ENCODE measurements around the gene SRSF9. TPM values are rescaled to one million over a fixed set of nuclear protein-coding genes. Genes with fewer than 3 reads are reported as not detected.

Gene SRSF9
- total RNA-seq, 1 experiment from 2014 or later, result 280 TPM

DNA sequence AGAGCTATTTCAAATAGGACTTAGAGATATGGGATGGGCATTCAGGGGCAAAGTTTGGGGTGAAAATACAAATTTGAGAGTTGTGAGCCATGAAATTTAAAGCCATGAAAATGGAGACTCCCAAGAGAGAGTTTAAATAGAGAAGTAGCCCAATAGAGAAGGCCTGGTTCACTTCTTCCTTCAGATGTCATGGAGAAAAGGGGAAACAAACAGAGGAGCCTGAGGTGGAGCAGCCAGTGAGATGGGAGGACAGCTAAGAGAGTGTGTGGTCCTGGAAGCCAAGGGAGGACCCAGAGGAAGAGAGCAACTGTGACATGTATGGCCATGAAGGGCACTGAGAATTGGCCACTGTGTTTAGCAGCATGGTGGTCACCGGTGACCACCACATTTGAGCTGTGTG, 14.1 kb upstream of the SRSF9 start:
- DNase-seq (ENCODE audit: low read depth), result no peak

DNA sequence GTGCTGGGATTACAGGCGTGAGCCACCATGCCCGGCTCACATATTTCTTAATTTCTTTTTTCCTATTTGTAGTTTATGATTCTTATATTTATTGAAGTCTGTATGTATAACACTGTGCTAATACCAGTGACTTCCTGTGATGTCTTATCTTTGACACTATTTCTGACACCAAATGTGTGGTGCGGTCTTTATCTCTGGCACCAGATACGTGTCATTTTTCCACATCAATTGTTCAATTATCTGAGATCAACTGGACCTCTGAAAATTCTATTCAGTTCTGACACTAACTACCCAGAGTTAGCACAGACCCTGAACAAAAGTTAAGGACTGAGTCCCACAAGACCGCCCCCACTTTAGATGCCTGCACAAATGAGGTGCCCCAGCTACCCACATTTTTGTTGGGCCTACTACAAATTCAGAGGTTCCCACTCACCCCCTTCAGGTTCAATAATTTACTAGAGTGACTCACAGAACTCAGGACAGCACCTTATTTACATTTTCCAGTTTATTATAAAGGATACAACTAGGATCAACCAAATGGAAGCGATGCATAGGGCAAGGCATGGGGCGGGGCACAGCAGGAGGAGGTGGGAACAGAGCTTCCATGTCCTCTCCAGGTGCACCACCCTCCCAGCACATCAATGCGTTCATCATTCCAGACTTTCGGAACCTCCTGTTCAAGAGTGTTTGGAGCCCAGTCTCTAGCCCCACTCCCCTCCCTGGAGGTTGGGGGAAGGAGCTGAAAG, 11.6 kb upstream of the SRSF9 start:
- DNase-seq (ENCODE audit: low read depth), result no peak

DNA sequence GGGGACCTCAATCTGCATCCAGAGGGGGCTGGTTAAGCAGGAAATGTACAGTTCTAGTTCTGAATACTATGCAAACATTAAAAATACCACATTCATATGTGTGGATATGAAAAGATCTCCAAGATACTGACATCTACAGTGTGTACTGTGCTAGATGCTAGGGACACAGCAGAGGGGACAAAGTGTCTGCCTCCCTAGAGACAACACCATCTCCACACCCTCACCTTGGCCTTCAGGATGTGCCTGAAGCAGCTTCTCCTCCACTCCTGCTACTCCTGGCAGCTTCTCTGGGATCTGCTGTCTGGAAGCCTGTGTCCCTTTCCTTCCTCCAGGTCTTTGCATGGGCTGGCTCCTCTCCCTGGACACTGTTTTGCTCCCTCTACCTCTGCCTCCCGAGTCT, 10.7 kb upstream of the SRSF9 start:
- DNase-seq (ENCODE audit: low read depth), result no peak

DNA sequence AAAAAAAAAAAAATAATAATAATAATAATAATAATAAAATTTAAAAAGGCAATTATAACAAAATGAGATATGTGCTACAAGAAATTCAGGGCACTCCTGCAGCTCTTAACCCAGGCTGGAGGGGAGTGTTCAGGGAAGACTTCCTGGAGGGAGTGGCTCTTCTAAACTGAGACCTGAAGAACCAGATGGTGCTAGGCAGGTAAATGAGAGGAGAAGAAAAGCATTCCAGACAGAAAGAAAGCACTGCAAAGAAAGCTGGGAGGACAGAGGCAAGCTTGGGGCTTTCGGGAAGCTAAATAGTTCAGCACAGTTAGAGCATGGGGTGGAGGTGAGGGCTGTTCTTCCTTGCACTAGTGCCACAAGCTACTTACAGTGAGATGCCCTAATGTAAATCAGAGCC, 9.9 kb upstream of the SRSF9 start:
- DNase-seq (ENCODE audit: low read depth), result no peak

DNA sequence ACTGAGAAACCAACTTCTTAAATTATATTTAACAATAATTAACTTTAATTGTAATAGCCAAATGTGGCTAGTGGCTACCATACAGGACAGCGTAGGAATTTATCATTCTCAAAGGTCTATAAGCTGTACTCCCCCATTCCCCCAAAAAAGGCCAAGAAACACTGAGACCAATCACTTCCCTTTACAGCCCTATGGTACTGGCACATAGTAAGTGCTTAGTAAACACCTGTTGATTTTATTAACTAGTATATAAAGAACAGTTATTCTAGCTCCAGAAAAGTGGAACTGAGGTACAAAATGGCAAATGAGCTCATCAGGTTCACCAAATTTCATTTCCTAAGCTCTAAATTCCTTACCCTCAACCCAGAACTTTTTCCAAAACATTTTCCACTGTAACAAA, 6.1 kb upstream of the SRSF9 start:
- DNase-seq (ENCODE audit: low read depth), result no peak

DNA sequence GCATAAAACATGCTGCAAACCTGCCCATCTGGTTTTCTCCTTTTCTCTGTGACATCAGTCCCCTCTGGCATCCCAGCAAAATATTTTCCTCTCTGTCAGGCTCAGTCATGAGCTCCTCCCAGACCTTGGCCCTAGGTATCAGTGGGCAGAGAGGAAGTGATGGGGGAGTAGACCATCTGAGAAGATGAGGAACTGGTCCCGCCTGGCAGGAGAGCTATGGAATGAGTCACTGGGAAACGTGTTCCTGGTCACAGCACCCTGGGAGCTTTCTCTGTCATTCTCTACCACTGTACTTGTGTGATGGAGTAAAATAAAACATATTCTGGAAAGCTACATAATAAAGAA, 5.0 kb upstream of the SRSF9 start:
- DNase-seq (ENCODE audit: low read depth), result peak; percentile 92

DNA sequence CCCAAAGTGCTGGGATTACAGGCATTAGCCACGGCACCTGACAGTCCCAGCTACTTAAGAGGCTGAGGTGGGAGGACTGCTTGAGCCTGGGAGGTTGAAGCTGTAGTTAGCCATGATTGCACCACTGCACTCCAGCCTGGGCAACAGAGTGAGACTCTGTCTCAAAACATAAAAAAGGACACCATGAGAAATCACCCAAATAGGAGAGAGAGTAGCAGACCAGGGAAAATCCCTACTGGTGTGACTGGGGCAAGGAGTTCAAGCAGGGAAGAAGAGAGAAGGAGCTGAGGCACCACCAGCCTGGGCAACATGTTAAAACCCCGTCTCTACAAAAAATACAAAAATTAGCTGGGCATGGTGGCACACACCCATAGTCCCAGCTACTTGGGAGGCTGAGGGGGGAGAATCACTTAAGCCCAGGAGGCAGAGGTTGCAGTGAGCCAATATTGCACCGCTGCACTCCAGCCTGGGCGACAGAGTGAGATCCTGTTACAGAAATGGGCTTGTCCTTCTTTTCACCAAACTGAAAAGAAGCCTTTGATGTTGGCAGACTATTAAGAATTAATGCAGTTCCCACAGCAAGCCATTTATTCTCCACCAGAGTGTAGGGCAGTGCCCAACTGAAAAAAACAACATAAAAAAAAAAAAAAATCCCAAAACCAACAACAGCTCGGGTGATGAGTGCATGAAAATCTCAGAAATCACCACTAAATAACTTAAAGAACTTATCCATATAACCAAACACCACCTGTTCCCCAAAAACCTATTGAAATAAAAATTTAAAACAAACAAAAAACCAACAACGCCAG, 4.5 kb upstream of the SRSF9 start:
- no peak for DNase-seq (ENCODE audit: low read depth)

DNA sequence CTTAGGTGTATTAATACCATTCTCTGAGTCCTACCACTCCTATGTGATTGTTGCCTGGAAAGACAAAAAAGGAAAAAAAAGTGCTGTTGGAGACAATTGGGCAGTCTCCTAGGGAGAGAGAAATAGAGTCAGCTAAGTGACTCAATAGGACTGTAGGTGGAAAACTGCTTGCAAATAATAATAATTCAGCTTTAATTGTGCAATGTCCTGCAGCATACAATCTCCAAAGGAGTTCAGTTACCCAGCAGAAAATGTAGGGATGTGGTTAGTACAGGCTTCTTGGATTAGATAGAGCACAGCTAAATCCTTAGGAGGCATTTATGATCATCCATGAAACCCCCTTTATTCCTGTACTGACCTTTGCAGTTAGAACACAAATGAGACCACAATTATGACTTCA, 3.0 kb upstream of the SRSF9 start:
- DNase-seq (ENCODE audit: low read depth), result no peak

DNA sequence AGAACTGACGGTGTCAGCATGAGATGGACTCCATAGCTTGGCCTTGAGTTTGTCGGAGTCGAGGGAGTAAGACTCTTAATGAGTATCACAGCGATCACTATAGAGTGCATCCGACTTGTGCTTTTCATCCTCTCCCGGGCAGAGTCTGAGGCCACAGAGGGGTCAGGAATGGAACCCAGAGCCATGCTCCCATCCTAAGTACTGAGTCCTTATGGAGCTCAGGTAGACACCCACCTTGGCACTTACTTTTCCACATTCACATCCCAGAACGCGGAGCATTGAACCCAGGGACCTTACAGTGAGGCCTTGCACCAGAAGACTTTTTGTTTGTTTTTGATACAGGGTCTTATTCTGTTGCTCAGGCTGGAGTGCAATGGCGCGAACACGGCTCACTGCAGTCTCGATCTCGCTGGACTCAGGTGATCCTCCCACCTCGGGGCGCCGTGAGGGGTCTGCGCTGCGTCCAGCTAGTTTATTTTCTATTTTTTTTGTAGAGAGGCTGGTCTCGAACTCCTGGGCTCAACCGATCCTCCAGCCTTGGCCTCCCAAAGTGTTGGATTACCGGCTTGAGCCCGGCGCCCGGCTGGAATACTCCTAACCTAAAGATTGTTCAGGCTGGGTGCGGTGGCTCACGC, 719 bp upstream of the SRSF9 start:
- DNase-seq (ENCODE audit: low read depth), result no peak

DNA sequence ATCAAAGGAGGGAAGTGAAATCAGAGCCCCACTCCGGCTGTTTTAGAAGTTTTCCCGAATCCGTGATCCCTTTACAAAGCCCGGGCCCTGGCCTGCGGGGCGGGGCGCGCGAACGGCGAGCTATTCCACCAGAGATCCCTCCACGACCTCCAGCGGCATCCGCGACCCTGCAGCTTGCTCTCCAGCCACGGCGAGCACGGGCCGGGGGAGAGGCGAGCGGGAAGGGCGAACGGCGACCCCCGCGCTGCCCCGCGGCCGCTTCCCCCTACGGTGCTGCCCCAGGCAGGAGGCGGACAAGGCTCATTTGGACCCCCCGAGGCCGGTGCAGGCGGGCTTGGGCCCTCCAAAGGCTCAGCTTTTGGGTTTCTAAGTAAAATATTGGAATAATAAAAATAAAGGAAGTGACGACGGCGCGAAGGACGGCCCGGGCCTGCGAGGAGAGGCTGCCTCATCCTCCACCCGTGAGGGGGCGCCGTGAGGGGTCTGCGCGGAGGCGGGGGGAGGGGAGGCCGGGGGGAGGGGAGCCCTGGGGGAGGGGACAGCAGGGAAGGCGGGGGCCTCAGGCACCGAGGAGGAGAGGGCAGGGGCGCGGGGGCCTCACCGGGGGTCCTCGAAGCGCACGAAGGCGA, 613 bp downstream of the SRSF9 start:
- DNase-seq (ENCODE audit: low read depth), result no peak

DNA sequence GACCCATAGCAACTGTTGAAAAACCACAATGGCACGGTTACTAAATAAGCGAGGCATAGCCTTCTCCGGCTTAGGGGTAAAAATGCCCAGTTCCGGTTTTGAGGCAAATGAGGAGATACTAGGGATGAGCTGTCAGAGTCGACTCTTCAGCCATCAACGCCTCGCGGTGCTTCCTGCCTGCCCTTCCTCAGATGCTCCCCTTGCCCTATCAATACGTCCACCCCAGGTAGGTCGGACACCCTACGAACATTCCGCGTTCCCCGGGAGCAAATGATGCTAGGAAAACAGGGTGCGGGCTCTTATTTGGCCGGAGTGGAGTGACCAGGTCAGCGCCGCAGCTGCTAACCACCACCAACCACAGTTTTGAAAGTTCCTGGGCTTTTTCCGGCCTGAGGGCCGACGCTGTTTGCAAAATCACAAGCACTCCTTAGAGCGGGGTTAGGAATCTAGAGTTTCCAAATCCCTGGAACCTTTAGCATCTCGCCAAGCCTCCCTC, 1.2 kb downstream of the SRSF9 start:
- DNase-seq (ENCODE audit: low read depth), result peak; percentile 49

DNA sequence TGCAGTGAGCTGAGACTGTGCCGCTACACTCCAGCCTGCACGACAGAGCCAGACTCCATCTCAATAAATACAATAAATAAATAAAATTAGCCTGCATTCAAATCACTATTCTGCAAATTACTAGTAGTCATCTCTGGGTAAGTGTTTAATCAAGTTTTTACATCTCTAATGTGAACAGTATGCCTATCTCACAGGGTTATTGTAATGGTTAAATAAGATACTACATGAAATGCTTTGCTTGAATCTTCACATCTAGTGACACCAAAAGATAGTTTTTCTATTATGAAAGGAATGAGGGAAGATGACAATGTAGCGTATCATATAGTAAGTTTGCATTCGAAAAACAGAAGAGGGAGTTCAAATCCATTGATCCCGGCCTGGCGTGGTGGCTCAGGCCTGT, 2.1 kb downstream of the SRSF9 start:
- DNase-seq (ENCODE audit: low read depth), result no peak

DNA sequence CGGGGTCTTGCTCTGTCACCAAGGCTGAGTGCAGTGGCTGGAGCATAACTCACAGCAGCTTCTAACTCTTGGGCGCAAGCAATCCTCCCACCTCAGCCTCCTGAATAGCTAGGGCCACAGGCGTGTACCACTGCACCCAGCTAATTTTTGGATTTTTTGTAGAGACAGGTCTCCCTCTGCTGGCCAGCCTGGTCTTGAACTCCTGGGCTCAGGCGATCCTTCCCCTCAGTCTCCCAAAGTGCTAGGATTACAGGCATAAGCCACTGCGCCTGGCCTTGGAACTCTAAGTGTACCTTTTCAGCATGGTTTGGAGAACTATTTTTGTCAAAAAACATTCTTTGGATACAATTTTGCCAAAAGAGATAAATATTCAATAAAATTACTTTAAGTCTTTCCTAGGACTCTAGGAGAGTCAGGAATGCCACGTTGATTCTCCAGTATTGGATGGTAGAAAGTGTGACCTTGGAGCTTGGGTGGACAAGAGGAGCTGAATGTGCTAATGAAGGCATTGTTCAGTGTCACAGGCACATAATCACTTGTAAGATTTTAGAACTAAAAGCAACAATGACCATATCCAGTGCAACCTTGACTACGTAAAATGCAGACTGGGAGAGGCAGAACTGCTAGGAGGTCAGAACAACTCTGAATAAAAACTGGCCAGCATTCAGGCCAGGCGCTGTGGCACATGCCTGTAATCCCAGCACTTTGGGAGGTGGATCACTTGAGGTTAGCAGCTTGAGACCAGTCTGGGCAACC, 2.8 kb downstream of the SRSF9 start:
- peak; percentile 45 for DNase-seq (ENCODE audit: low read depth)

DNA sequence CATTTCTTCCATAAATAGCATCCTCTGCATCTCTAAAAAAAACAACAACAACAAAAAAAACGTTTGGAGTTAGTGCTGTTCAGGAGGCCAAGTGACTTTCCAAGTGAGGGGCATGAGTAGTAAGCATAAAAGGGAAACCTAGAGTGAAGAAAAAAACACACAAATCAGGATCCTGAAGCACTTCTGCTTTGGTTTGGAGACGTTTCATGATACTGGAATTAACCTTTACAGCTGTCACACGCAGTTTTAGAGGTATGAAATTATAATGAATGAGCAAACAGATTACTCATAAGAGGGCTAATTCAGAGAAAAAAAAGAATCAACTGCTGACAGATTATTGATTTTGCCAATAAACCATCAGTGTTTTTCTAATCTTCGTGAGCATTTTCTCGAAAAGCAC, 3.8 kb downstream of the SRSF9 start:
- no peak for DNase-seq (ENCODE audit: low read depth)

DNA sequence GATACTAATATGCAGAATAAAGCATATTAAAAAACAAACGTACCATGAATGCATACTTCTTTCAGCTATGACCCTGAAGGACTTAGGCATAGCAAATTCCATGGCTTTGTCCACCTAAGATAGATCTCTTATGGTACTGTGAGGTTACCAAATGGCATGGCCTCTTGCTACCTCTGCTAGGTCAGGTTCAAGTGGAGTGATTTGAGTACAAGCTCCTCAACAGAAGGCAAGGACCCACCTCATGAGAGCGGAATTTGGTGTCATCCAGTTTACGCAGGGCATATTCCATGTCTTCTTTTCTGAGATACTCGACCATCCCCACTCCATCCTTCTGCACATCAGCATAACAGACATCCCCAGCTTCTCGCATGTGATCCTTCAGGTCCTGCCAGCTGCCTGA, 5.8 kb downstream of the SRSF9 start:
- no peak for DNase-seq (ENCODE audit: low read depth)

DNA sequence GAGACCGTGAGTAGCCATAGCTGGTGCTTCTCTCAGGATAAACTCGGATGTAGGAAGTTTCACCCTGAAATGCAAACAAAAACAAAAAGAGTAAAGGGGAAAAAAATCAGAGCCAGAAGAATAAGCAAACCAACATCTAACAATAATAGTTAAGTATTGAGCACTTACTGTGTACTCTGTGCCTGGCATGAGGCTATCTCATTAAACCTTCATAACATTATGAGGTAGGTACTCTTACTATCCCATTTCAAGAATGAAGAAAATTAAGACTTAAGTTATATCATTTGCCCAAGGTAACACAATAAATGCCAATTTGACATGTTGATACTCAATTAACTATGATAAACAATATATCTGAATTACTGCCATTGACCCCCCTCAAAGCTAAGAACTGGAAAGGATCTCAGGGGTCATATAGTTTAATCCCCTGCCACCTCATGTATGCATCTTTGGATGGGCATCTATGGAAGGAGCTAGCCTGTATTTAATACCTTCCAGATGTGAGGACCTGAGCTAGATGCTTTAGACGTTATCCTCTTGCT, 7.4 kb downstream of the SRSF9 start:
- DNase-seq (ENCODE audit: low read depth), result no peak

DNA sequence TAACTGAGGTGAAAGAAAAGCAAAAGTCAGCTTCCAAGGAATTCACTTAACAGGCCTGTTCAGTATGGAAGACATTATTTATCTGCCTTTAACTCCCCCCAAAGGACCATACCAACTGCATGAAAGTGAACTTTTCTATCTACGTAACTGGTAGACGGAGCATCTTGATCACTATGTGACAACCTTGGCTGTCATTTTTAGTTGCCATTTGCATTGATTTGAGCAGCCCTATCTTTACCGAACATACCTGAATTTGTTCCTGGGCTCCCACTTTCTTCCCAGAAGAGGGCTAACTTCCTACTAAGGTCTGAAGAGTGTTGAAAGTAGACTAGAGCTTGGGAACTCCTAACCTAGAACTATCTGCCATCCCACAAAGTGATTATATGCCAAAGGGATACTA, 9.4 kb downstream of the SRSF9 start:
- no peak for DNase-seq (ENCODE audit: low read depth)

DNA sequence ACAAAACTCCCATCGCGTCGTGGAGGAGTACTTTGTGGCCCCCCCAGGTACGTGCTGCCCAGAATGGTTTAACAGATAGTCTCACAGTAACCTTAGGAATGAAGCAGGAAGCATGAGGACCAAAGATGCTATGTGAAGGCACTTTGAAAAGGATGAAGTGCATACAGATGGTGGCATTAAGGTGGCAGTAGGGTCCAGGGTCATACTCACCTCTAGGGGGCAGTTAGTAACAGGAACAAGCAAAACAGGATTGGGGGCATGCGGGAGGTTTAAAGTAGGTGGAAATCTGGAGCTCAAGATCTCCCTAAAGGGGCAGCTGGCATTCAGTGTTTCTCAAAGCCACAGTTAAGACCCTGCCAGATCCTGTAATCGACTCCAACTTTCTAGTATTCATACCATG, 12.4 kb downstream of the SRSF9 start:
- no peak for DNase-seq (ENCODE audit: low read depth)

DNA sequence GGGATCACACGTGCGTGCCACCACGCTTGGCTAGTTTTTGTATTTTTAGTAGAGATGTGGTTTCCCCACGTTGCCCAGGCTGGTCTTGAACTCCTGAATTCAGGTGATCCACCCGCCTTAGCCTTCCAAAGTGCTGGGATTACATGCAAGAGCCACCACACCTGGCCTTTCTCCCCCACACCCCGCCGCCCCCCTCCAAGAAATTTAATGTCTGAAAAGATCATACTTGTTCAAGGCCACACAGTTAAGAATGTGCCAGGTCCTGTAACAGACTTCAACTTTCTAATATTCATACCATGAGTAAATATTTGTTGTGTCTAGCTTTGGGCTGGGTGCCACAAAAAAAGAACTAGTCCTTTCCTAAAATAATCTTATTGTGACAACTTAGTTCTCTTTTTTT, 14.2 kb downstream of the SRSF9 start:
- no peak for DNase-seq (ENCODE audit: low read depth)

DNA sequence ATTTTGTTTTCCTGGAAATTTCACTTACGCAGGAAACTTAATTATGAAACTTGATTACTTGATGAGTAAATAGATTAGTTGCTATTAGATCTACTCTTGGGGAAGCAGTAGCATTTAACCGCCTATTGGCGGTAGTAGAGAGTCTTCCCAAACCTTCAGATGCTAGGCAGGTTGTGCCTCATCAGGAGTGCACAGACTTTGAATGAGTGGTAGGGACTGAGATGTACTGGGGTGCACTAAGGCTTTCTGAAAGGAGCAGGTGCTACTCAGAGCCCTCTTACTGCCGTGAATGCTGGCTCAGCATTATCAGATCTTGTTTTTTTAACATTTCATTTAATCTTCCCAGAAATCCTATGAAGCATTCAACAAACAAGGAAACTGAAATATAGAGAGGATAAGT, 15.6 kb downstream of the SRSF9 start:
- no peak for DNase-seq (ENCODE audit: low read depth)
